Dedifferentiated amniotic fluid mesenchymal stem cell (primary cell): Measurements from ENCODE around the gene CISD3.

ENCODE experiments used
- DNase-seq: peaks from one replicate; pipeline ENCODE4 v3.0.0-alpha.2; 2016; ENCODE audit errors: extremely low spot score

CISD3 gene

DNA sequence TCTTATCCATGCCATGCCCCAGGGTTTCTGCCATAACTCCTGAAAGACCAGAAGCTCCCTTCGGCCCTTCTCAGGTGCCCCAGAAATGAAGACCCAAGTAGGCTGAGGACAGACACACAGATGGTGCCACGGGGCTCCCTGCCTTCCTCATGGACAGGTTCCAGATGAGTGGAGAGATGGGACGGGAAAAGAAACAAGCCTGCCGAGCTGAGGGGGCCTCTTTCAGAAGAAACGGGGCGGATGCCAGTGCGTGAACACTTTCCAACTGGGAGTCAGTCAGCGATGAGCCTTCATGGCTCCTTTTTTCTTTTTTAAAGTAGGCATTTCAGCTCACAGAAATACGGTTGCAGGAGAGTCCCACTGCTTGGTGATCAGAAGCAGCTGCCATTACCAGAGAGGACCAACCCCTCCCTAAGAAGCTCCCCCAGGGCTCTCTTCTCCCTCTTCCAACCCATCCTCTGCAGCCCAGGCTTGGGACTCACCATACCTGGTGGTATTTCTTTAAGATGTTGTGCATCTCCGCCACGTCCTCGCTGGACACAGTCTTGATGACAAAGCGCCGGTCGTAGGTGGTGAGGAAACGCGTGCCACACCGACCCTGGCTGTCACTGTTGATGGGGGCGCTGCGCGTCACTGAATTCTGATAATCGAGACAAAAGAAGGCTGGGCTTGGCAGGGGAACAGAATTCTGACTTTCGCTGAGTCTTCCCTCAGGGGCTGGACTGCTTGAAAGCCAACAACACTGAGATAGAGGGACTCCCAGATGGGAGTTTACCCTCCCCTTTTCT is 50.0 kb downstream of the CISD3 start:
- DNase-seq, result no peak

DNA sequence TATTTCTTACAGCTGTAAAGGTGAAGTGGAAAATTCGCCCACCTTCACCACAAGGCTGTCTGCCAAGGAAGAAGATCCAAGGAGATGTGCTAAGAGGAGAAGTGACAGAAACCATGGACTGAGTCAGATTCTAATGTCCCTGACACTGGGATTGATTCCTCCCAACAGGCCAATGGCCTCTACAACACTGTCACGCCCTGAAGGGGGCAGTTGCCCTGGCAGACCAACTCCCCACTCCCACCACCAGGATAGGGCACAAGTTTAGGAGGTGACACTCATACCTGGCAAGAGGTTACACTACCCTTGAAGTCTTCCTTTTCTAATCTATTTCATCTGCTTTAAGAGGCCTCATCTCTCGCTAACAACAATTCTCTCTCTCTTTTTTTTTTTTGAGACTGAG is 53.1 kb downstream of the CISD3 start:
- peak; percentile 9 for DNase-seq
